Stimulated activated CD8-positive, alpha-beta memory T cell treated with anti-CD3 and anti-CD28 coated beads, Interleukin-15, amount 100 ng/mL, for 48 hours (primary cell): ENCODE results near the gene TMEM186.
"Not testable (repeated sequence)": the region's sequence is repeated elsewhere in the genome, so short reads cannot be mapped to it uniquely, and the experiment has no call there.

Experiments used
- DNase-seq, 2 donors: peaks; one replicate each; pipeline ENCODE4 v3.0.0-alpha.2; 2020; ENCODE audit warnings: low read depth in 2 of 2

The TMEM186 gene

DNA sequence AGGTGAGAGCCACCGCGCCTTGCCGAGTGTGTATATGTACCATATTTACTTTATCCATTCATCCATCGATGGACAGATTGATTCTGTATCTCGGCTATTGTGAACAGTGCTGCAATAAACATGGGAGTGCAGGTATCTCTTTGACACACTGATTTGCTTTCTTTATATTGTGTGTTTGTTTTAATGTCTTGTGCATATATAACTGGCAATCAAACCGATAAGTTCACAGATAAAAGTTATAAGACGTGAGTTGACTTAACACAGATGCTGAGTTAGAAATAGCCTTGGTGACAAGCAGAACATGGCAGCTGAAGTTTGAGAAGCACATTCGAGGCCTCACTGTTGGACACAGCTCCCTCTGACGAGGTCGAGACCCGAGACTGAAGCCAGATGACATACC lies 23.2 kb downstream of the TMEM186 start:
- no peak for DNase-seq

DNA sequence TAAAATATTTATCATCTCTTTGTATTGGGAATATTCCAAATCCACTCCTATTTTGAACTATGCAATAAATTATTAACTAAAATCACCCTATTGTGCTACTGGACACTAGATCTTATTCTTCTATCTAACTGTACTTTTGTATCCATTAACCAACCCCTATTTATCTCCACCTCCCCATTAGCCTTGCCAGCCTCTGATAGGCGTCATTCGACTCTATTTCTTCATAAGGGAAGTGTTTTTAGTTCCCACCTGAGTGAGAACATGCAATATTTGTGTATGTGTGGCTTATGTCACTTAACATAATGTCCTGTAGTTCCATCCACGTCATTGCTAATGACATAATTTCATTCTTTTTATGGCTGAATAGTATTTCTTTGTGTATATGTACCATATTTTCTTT lies 23.9 kb downstream of the TMEM186 start:
- DNase-seq: no peak

DNA sequence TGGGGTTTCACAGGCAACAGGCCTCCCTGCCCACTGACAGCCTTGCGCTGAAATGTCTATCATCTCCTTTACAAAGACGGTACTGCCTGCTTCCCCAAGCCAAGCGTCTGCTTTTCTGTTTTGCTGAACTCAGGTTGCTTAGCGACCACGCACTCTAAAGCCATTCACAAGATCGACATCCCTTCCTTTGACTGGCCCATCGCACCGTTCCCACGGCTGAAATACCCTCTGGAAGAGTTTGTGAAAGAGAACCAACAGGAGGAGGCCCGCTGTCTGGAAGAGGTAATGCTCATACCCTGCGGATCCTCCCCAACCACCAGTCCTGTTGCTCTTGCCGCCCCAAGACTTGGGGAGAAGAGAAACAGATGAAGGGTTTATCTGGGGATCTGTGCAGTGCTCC lies 28.7 kb downstream of the TMEM186 start:
- DNase-seq: no peak

DNA sequence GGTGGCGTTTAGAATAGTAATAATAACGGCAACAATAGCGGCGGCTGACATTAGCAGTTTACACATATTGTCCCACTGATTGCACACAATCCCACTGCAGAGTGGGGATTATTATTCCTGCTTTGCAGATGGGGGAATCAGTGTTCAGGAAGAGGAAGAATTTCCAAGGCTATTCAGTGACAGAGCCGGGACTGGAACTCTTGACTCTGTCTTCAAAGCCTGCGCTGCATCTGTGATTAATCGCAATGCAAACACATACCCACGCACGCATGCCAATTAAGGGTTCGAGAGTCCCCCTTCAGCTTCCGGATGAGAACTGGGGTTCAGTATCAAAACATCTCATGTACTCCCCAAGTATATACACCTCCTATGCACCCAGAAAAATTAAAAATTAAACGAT lies 29.2 kb downstream of the TMEM186 start:
- DNase-seq: no peak

DNA sequence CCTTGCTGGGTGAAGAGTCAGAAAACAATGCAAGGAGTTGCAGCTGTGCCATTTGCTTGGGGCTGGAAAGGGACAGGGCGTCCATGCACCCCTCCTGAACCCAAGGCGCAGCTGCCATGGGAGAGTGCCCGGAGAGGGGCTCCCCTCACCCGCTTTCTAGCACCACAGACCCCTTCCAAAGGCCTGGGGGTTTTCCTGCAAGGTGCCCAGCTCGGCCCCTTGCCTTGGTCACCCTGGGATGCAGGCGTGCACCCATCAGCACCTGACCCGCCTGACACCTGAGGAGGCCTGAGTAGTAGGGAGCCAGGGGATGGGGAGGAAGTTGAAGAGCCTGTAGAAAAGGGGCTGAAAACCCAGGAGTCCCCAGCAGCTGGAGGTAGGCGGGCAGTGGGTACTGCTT lies 30.3 kb downstream of the TMEM186 start:
- no peak for DNase-seq

DNA sequence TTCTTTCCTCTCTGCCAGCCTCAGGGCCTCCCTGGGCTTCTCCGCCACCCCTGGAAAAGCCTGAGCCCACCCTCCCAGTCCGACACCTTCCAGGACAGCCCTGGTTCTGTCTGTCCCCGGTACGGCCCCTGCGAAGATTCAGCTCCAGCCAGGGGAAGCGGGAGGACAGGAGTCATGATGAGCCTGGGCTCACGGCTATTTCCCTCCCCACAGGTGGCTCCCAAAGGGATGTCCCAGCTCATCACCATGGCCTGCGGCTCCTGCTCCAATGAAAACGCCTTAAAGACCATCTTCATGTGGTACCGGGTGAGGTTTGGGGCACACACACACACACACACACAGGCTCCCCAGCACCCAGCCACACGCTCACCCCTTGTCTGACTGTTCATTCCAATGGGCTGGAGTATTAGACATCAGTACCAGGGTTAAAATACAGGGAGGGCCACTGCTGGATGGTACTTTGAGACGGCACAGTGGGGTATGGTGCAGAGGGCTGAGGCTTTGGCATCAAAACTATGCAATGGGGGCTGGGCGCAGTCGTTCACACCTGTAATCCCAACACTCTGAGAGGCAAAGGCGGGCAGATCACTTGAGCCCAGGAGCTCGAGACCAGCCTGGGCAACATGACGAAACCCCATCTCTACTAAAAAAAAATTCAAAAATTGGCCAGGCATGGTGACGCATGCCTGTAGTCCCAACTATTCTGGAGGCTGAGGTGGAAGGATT lies 32.8 kb downstream of the TMEM186 start:
- DNase-seq: no peak

DNA sequence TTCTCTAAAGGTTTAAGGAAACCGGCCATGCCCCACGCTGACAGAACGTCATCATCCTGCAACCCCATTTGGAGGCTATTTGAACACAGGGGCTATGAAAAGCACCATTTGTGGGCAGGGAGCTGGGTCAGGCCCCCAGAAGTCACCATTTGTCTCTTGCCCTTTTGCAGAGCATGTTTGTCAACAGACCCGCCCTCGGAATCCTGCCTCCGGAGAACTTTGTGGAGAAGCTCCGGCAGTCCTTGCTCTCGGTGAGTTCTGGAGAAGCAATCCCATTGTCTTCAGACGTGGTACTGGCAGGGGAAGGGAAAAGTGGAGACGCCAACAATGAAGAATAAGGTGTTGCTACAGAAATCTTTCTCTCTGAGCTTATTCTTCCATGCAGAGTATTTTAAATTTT lies 33.5 kb downstream of the TMEM186 start:
- DNase-seq: no peak

DNA sequence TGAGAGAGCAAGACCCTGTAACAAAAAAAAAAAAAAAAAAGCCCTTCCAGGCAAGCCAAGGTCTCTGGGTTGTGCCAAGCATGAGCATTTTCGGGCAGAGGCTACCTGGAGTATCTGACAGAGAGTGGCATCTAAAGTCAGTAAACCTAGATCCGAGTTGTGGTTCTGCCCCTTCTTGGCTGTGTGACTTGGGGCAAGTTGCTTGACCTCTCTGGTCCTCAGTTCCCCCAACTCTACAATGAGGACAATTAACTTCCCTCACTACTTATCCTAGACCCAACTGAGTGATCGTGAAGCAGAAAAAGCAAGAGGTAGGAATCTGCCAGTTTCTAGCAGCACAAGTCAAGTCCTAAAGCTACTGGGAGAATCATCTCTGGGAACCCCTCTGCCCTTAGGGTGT lies 34.4 kb downstream of the TMEM186 start:
- no peak for DNase-seq

DNA sequence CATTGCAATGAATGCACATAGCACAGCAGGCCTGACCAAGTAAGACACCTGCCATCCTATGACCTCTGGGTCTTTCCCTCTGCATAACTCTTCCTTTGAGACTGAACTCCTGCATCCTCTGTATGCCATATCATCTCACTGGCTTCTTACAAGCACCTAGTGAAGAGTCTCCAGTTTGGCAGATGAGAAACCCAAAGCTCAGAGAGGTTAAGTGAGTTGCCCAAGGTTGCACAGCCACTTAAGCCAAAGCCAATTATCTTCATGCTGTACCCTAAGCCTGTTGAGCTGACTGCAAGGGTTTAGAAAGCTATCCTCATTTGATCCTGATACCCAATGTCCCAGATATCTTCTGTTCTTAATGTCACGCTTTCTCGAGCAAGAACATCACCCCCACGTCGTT lies 35.2 kb downstream of the TMEM186 start:
- no peak for DNase-seq

DNA sequence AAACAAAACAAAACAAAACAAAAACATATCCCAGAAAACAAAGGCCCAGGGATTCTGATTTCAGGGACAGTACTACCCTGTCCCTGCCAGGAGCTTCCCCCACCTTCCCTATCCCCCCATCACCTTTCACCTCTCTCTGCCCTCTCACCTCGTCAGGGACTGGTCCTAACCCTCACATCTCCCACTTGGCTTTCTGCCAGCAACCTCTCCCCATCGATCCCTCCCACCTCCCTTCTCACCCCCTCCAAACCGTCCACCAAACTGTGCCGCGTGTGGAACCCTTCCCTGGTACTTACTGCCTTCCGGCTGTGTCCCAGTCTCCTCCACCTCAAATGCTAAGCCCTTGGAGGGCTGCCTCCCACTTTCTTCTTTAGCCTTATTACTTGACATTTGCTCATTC lies 36.4 kb downstream of the TMEM186 start:
- DNase-seq: no peak

DNA sequence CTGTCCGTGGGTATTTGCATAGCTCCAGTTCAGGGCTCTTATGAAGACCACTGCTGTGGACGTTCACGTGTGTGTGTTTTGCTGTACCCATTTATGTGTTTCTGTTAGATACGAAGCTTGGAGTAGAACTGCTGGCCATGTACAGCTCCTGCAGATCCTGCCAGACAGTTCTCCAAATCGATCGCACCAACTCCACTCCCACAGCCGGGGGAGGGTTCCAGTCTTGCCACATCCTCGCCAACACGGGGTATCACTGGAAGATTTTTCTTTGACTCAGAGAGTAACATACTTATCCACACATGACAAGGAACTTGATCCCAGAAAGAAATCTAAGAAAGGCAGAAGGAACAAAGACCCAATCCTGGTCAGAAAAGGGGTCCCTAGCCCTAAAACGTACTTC lies 37.4 kb downstream of the TMEM186 start:
- DNase-seq: no peak

DNA sequence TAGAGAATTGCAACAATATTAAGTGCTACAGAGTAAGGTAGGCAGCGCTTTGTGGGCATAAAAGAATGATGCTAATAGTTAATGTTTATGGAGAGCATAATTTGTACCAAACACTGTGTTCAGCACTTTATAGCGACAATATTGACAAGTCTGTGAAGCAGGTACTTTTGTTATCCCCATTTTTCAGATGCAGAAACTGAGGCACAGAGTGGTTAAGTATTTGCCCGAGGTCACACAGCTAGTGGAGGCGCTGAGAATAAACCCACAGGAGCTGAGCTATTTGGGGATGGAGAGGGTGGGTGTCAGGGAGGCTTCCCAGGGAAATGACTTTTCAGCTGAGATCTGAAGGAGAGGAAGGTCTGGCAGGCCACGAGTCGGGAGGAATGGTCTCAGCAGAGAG lies 39.4 kb downstream of the TMEM186 start:
- DNase-seq: no peak

DNA sequence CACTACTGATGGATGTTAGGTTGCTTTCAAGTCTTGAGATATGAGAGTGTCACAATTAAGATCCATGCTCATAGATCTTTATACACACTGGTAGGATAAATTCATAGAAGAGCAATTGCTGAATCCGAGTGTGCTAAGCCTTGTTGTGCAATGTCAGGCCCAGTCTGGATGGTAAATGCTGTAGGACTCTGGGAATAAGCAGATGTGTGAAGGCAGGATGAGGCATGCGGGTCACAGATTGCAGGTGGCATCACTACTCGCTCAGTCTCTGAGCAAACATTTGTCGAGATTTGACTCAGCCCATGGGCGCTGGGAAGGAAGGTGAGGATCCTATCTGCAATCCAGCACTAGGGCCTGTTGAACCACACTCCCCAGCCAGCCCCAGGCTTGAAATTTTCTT lies 40.7 kb downstream of the TMEM186 start:
- no peak for DNase-seq

DNA sequence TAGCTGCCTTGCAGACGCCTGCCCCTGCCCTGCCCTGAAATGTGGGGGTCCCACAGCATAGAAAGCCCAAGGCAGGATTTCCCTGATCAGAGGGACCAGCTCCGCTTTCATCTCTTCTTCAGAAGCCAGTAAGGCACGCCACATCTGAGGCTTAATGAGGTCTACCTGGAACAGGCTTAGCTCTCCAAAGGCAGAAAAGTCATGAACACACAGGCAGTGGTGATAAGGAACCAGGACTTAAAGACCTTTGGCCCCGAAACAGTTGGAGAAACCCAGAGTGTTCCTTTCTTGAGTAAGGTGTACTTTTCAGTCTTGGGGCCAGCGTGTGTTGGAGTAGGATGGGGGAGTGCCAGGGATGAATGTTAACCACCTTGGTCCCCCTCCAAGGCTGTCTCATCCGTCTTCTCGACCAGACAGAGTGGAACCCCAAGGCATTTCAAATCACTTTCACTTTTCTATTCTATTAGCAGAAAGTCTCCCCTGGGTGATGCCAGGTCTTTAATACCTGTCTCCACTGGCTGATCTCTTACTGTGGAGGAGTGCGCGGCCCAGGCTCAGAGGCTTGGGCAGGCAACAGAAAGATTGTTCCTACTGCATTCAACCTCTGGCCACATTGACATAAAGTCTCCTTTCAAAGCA lies 43.9 kb downstream of the TMEM186 start:
- no peak for DNase-seq

DNA sequence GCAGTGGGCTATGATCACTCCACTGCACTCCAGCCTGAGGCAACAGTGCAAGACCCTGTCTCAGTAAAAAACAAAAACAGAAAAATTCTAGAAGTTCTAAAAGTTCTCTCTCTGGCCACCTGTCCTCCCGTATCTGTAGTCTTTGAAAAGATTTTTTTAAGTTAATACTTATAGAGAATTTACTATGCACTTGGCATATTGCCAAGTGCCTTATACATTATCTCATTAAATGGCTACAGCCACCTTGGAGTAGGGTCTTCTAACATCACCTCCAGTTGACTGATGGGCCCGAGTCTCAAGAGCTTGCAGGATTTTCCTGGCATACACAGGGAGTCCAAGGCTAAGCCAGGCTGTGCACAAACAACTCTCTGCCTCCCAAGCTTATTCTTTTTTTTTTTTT lies 44.7 kb downstream of the TMEM186 start:
- DNase-seq: no peak

DNA sequence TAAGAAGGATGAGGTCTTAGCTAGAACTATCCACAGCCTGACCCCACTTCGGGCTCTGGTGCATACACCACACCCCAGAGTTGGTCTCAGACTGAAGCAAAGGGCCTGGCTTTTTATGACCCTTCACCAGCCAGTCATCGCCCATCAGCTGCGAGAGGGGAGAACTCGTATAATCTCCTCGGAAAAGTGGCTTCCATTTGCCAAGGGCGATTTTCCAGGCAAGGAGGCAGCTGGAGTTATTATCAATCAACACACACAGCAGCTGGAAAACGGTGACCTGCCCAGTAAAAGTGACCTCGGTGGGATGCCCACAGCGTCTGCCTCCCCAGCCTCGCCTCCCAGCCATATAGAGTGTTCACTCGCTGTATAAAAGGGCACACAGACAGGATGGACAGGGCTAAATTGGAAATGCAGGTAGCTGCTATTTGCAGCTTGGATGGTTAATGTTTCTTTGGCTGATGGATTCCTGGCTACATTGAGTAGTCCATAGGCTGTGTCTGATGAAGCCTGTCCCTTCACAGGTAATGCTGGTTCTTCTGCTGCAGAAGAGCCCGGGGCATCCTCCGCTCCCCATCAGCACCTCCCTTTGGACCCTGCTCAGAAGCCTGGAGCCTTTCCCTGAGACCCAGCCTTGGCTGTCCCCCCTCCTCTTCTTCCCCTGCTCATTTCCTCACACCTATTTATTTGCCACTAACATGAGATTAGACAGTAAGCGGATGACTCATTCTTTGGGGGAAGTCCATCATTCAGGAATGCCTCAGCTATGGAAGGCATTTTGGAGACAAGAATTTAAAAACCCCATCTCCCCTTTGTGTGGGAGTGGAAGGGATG lies 45.7 kb downstream of the TMEM186 start:
- DNase-seq: no peak

DNA sequence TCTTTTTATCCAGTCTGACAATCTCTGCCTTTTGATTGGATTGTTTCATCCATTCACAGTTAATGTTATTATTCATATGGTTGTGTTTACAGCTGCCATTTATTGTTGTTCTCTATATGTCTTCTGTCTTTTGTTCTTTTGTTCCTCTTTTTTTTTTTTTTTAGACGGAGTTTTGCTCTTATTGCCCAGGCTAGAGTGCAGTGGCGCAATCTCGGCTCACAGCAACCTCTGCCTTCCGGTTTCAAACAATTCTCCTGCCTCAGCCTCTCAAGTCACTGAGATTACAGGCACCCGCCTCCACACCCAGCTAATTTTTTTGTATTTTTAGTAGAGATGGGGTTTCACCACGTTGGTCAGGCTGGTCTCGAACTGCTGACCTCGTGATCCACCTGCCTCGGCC lies 48.5 kb downstream of the TMEM186 start:
- not testable (repeated sequence) for DNase-seq
